Astrocyte of the cerebellum (primary cell): Measurements from ENCODE around the gene CENPQ.
"Not testable (repeated sequence)": the region's sequence is repeated elsewhere in the genome, so short reads cannot be mapped to it uniquely, and the experiment has no call there.

Experiments
- DNase-seq: peaks from one replicate; pipeline ENCODE4 v3.0.0-alpha.2; 2011; ENCODE audit warnings: low read depth
- H3K4me3 ChIP-seq: 2 replicates; pipeline ENCODE4 v1.5.1; 2011; ENCODE audit warnings: mild to moderate bottlenecking, low read depth, low read length, moderate library complexity
- CTCF ChIP-seq: IDR thresholded peaks from 2 replicates; pipeline ENCODE4 v1.5.1; 2012; ENCODE audit warnings: low read length, low read depth, moderate library complexity, mild to moderate bottlenecking; ENCODE audit errors: missing control alignments
- in situ Hi-C: cut with HindIII; loops from 2 replicates; pipeline ENCODE4 v1.10.0; 2017; ENCODE audit warnings: low sequenced_read_pairs

Gene CENPQ

DNA sequence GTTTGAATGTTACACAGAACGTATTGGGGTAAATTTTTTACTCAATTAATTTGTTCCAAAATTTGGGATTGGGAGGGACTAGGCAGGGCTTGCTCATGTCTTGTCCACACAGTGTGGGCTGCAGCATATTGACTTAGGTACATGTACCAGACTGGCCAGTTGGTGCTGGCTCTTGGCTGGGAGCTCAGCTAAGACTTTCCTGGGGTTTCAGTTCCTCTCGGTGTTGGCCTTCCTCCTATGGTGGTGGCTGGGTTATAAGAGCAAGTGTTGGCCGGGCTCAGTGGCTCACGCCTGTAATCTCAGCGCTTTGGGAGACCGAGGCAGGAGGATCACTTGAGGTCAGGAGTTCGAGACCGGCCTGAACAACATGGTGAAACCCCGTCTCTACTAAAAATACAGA lies 4.9 kb downstream of the CENPQ start:
- H3K4me3 ChIP-seq: no peak overlapping the region
- TF ChIP-seq CTCF: no peak
- in situ Hi-C loops: no loop called here
- DNase-seq: no peak

DNA sequence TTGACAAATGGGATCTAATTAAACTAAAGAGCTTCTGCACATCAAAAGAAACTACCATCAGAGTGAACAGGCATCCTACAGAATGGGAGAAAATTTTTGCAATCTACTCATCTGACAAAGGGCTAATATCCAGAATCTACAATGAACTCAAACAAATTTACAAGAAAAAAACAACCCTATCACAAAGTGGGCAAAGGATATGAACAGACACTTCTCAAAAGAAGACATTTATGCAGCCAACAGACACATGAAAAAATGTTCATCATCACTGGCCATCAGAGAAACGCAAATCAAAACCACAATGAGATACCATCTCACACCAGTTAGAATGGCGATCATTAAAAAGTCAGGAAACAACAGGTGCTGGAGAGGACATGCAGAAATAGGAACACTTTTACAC lies 13.4 kb downstream of the CENPQ start:
- in situ Hi-C loops, DNase-seq, H3K4me3 ChIP-seq: not testable (repeated sequence)

DNA sequence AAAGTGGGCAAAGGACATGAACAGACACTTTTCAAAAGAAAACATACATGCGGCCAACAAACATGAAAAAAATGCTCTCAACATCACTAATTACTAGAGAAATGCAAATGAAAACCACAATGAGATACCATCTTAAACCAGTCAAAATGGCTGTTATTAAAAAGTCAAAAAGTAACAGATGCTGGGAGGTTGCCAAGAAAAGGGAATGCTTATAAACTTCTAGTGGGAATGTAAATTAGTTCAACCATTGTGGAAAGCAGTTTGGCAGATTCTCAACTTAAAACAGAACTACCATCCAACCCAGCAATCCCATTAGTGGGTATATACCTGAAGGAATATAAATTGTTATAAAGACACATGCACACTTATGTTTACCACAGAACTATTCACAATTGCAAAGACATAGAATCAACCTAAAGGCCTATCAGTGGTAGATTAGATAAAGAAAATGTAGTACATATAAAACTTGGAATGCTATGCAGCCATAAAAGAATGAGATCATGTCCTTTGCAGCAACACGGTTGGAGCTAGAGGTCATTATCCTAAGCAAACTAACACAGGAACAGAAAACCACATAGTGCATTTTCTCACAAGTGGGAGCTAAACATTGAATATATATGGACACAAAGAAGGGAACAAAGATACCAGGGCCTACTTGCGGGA lies 16.3 kb downstream of the CENPQ start:
- in situ Hi-C loops: no loop called here
- no peak overlapping the region for H3K4me3 ChIP-seq
- no peak for TF ChIP-seq CTCF
- DNase-seq: no peak

GRCh38 chr6:49481846-49482245 lies 18.7 kb downstream of the CENPQ start:
- DNase-seq, H3K4me3 ChIP-seq, in situ Hi-C loops: not testable (repeated sequence)

- in situ Hi-C loops, H3K4me3 ChIP-seq, DNase-seq: not testable (repeated sequence)
Observed at GRCh38 chr6:49483380-49483779, 20.2 kb downstream of the CENPQ start.

- in situ Hi-C loops: no loop called here
- no peak overlapping the region for H3K4me3 ChIP-seq
- no peak for DNase-seq
- TF ChIP-seq CTCF: no peak
Observed at GRCh38 chr6:49490633-49491032, 27.5 kb downstream of the CENPQ start.

DNA sequence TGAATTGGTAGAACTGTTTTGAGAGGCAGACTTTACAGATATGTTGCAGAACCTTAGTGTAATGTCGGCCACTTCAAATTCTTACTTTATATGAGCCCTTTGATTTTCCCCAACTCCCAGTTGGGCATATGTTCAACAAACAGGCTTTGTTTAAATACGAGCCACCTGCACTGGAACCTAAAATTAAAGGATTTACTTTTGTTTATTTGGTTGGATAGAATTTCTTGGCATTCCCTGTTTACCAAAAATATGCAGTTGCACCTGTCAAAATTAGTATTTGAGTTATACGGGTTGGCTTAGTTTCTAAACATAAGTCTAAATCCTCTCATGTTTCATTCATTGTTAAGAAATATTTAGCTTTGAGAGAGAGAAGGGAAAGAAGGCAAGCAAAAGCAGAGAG lies 34.1 kb downstream of the CENPQ start:
- H3K4me3 ChIP-seq: no peak overlapping the region
- in situ Hi-C loops: no loop called here
- no peak for TF ChIP-seq CTCF
- DNase-seq: no peak

- no peak for DNase-seq
- in situ Hi-C loops: no loop called here
- no peak overlapping the region for H3K4me3 ChIP-seq
- TF ChIP-seq CTCF: no peak
Observed at GRCh38 chr6:49499126-49499525, 36.0 kb downstream of the CENPQ start.
